Activated CD4-positive, CD25-positive, alpha-beta regulatory T cell treated with anti-CD3 and anti-CD28 coated beads, Interleukin-2, amount 50 U/mL, for 16 hours (primary cell): ENCODE data around the gene SSR3.

Experiments
- DNase-seq: peaks from one replicate; pipeline ENCODE4 v3.0.0-alpha.2; 2020; ENCODE audit warnings: low read depth, low spot score

Gene SSR3

DNA sequence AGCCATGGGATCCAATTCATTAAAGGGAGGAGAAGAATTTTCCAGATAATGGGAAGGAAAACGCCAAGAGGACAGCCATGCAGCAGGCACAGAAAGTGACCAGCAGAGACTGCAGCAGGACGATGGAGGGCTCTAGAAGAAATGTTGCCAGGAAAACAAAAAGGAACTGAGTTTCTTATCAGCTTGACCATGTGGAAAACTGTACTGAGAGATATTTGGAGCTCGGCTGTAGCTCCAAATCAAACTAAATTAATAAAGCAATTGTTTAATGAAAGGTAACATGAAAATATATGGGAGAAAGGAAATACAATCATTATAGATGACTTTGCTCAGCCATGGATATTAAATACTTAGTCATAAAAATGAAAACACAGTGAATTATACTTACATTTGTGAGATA is 63.7 kb downstream of the SSR3 start:
- no peak for DNase-seq
